Fibroblast of lung (primary cell): ENCODE results near the gene PELO.

ENCODE experiments used
- EZH2 ChIP-seq: IDR thresholded peaks from 2 replicates; pipeline ENCODE4 v1.5.1; 2012; ENCODE audit warnings: low read length, control low read depth, mild to moderate bottlenecking; ENCODE audit errors: missing control alignments
- TF ChIP-seq, protein P1 (sequence below), 2 donors: IDR thresholded peaks in 1 of 2; conservative IDR thresholded peaks in 1 of 2; 1 replicate in 1 of 2; 2 replicates in 1 of 2; pipeline ENCODE4 v1.5.1; 2011 to 2012; ENCODE audit warnings: low read length in 2 of 2, control low read depth in 1 of 2, inconsistent platforms in 1 of 2, low read depth in 1 of 2, mild to moderate bottlenecking in 1 of 2

DNA sequence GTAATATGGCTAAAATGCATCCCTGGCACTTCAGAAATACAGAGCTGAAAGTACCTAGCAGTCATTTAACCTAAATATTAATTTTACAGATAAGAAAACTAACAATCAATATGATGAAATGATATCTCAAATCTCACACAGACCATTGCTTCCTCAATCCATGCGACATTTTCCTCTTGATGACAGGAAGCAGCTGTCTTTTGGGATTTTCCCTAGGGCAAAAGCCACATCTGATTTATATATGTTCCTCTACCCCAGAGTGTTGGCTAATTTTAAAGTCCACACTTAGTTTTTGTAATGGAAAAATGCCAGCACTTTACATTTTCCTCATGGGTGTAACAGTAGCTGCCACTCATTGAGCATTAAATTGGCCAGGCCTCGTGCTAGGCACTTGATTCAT is 47.7 kb upstream of the PELO start:
- TF ChIP-seq, protein P1, sequence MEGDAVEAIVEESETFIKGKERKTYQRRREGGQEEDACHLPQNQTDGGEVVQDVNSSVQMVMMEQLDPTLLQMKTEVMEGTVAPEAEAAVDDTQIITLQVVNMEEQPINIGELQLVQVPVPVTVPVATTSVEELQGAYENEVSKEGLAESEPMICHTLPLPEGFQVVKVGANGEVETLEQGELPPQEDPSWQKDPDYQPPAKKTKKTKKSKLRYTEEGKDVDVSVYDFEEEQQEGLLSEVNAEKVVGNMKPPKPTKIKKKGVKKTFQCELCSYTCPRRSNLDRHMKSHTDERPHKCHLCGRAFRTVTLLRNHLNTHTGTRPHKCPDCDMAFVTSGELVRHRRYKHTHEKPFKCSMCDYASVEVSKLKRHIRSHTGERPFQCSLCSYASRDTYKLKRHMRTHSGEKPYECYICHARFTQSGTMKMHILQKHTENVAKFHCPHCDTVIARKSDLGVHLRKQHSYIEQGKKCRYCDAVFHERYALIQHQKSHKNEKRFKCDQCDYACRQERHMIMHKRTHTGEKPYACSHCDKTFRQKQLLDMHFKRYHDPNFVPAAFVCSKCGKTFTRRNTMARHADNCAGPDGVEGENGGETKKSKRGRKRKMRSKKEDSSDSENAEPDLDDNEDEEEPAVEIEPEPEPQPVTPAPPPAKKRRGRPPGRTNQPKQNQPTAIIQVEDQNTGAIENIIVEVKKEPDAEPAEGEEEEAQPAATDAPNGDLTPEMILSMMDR (conservative IDR thresholded peaks at IDR 0.05 in 1 of 2, IDR thresholded peaks at IDR 0.05 in 1 of 2; ENCODE audit: low read depth in 1 of 2, low read length in 2 of 2): no peak
- no peak for TF ChIP-seq EZH2
